Spleen (tissue), 11 donors: ENCODE results near the gene GABRG3. TPM values are rescaled to one million over a fixed set of nuclear protein-coding genes. Genes with fewer than 3 reads are reported as not detected.

Source experiments
- DNase-seq: peaks from one replicate; pipeline ENCODE4 v3.0.0-alpha.2; 2020
- H3K27ac ChIP-seq, 8 donors: fragments of 200-600 bp; sonication (generic) in 7 of 8; 1 replicate in 4 of 8; 2 replicates in 4 of 8; pipeline versions ENCODE4 v1.5.0 to v1.8.0; 2016 to 2021; ENCODE audit warnings: inconsistent platforms in 4 of 8, mild to moderate bottlenecking in 4 of 8, moderate library complexity in 1 of 8
- H3K27me3 ChIP-seq, 7 donors: fragments of 200-600 bp; sonication (generic) in 6 of 7; replicated peaks in 1 of 7; 1 replicate in 4 of 7; 2 replicates in 3 of 7; pipeline versions ENCODE4 v1.5.0 to v1.8.0; 2016 to 2021; ENCODE audit warnings: inconsistent platforms in 3 of 7, mild to moderate bottlenecking in 1 of 7
- H3K36me3 ChIP-seq, 6 donors: fragments of 200-600 bp; sonication (generic) in 5 of 6; 1 replicate in 4 of 6; 2 replicates in 2 of 6; pipeline versions ENCODE4 v1.5.0 to v1.8.0; 2016 to 2021; ENCODE audit warnings: inconsistent platforms in 2 of 6
- H3K4me1 ChIP-seq, 6 donors: fragments of 200-600 bp; sonication (generic) in 5 of 6; 1 replicate in 3 of 6; 2 replicates in 3 of 6; pipeline versions ENCODE4 v1.5.0 to v1.8.0; 2016 to 2021; ENCODE audit warnings: inconsistent platforms in 3 of 6
- H3K4me3 ChIP-seq, 8 donors: fragments of 200-600 bp; sonication (generic) in 7 of 8; 1 replicate in 4 of 8; 2 replicates in 4 of 8; pipeline versions ENCODE4 v1.5.0 to v1.8.0; 2016 to 2021; ENCODE audit warnings: inconsistent platforms in 4 of 8, mild to moderate bottlenecking in 4 of 8, moderate library complexity in 2 of 8
- H3K9me3 ChIP-seq, 8 donors: fragments of 200-600 bp; sonication (generic) in 7 of 8; 1 replicate in 4 of 8; 2 replicates in 4 of 8; pipeline versions ENCODE4 v1.5.0 to v1.8.0; 2016 to 2021; ENCODE audit warnings: inconsistent platforms in 4 of 8
- POLR2A ChIP-seq, 3 donors: fragments of 450-650 bp; IDR thresholded peaks; one replicate each; pipeline ENCODE4 v1.5.1; 2017; ENCODE audit warnings: antibody characterized with exemption in 3 of 3, mild to moderate bottlenecking in 1 of 3
- POLR2AphosphoS5 ChIP-seq, 3 donors: sonication (generic); formaldehyde crosslinking; IDR thresholded peaks; one replicate each; pipeline ENCODE4 v1.5.1; 2017; ENCODE audit warnings: antibody characterized with exemption in 3 of 3
- WGBS, 5 donors: extraction: QIAGEN DNeasy Blood & Tissue Kit in 3 of 5; methylation state at CpG; one replicate each; pipeline versions ENCODE4 v1.1.5 to v1.1.7; 2013 to 2018; 5-methylcytosine and 5-hydroxymethylcytosine counted together
- intact Hi-C: fragments of 100-400 bp; cut with DNase I; formaldehyde crosslinking; loops from one replicate; pipeline ENCODE4 v1.15.0; 2023; ENCODE audit warnings: low total_unique reads
- polyA plus RNA-seq, 3 donors: library from polyadenylated mRNA; stranded (reverse); fragments of 200-250 nt; gene quantifications; one replicate each; pipeline ENCODE4 v1.2.1, GENCODE V29; 2013
- total RNA-seq, 7 donors: library from RNA; depleted of rRNA in 3 of 7; stranded (reverse); fragments of >200 nt in 3 of 7; fragmentation: NEBNext Ultra II Directional in 4 of 7; extraction: Animal tissue kit (Norgen Biotek cat#: 25700) in 4 of 7; gene quantifications; one replicate each; pipeline versions ENCODE4 v1.1.0 to v1.2.1, GENCODE V29; 2016 to 2021
- TF ChIP-seq, protein P1 (sequence below), 11 experiments: fragments of 200-600 bp in 7 of 11; fragments of 450-650 bp in 4 of 11; sonication (generic) in 4 of 11; IDR thresholded peaks in 8 of 11; conservative IDR thresholded peaks in 3 of 11; 1 replicate in 7 of 11; 2 replicates in 4 of 11; pipeline versions ENCODE4 v1.4.0 to v1.8.0; 2016 to 2021; ENCODE audit warnings: antibody characterized with exemption in 11 of 11, inconsistent platforms in 4 of 11, mild to moderate bottlenecking in 1 of 11
- donor health status: healthy with polysubstance abuse.
- donor health status: DM: no; HTN: no; CAD: no; lungs with moderate emphysema.
- donor health status: DM: no; HTN: no; CAD: no.
- donor health status: Bipolar disorder and iron deficiency.
- donor health status: healthy.
- donor health status: DM: no; HTN: no; CAD: no.
- donor health status: DM: yes; HTN: yes; CAD: no.

The GABRG3 gene
- total and polyA plus RNA-seq, 10 donors, result 0.14 to 19.6 (median 1.6) TPM

DNA sequence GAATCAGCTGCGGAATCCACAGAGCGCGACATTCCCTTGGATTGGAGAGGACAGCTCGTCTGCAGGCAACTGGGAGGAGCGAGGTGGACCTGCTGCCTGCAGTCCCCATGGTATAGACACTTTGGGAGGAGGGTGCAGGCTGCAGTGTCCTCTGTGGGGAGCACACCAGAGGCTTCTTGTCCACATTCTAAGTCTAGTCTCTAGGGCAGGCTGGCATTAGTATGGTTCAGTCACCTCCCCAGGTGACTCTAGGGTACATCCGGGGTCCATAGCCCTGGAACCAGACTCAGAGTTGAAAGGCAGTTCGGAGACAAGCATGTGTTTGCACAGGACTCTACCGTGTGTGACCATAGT lies 118.2 kb downstream of the GABRG3 start:
- intact Hi-C loops, result no loop called here
- Histone ChIP-seq H3K4me3 (no peak overlapping the region), H3K27ac (no peak overlapping the region), H3K27me3 (no peaks in the 10 kb centered on the region), H3K4me1 (no peaks in the 10 kb centered on the region), H3K36me3 (no peaks in the 10 kb centered on the region), H3K9me3 (peaks cover 0 to 23% (median 16%) of the 10 kb centered on the region in 8 donors)
- no peak for DNase-seq
- TF ChIP-seq, protein P1, sequence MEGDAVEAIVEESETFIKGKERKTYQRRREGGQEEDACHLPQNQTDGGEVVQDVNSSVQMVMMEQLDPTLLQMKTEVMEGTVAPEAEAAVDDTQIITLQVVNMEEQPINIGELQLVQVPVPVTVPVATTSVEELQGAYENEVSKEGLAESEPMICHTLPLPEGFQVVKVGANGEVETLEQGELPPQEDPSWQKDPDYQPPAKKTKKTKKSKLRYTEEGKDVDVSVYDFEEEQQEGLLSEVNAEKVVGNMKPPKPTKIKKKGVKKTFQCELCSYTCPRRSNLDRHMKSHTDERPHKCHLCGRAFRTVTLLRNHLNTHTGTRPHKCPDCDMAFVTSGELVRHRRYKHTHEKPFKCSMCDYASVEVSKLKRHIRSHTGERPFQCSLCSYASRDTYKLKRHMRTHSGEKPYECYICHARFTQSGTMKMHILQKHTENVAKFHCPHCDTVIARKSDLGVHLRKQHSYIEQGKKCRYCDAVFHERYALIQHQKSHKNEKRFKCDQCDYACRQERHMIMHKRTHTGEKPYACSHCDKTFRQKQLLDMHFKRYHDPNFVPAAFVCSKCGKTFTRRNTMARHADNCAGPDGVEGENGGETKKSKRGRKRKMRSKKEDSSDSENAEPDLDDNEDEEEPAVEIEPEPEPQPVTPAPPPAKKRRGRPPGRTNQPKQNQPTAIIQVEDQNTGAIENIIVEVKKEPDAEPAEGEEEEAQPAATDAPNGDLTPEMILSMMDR (IDR thresholded peaks at IDR 0.05 in 8 of 11, conservative IDR thresholded peaks at IDR 0.05 in 3 of 11), result no peak
- TF ChIP-seq POLR2AphosphoS5 (IDR thresholded peaks at IDR 0.05) (no peak), POLR2A (IDR thresholded peaks at IDR 0.05) (no peak)
- WGBS, 5 donors, result 85 to 90% (median 87%) methylated on average over 7 to 8 of the region's 8 CpGs

- TF ChIP-seq, protein P1 (IDR thresholded peaks at IDR 0.05 in 8 of 11, conservative IDR thresholded peaks at IDR 0.05 in 3 of 11), result no peak
- no peak for TF ChIP-seq POLR2AphosphoS5 (IDR thresholded peaks at IDR 0.05)
- no peak for TF ChIP-seq POLR2A (IDR thresholded peaks at IDR 0.05)
- DNase-seq, result no peak
- H3K27me3 ChIP-seq, result no peaks in the 10 kb centered on the region
- no peaks in the 10 kb centered on the region for H3K36me3 ChIP-seq
- H3K4me3 ChIP-seq, result no peak overlapping the region
- intact Hi-C loops, result no loop called here
- no peaks in the 10 kb centered on the region for H3K4me1 ChIP-seq
- no peak overlapping the region for H3K27ac ChIP-seq
- H3K9me3 ChIP-seq, result peaks cover 0 to 23% (median 16%) of the 10 kb centered on the region in 8 donors
- 90 to 95% (median 92%) methylated on average over 5 of the region's 5 CpGs for WGBS, 5 donors
These were observed 118.7 kb downstream of the GABRG3 start for GRCh38 chr15:27089676-27090075.

DNA sequence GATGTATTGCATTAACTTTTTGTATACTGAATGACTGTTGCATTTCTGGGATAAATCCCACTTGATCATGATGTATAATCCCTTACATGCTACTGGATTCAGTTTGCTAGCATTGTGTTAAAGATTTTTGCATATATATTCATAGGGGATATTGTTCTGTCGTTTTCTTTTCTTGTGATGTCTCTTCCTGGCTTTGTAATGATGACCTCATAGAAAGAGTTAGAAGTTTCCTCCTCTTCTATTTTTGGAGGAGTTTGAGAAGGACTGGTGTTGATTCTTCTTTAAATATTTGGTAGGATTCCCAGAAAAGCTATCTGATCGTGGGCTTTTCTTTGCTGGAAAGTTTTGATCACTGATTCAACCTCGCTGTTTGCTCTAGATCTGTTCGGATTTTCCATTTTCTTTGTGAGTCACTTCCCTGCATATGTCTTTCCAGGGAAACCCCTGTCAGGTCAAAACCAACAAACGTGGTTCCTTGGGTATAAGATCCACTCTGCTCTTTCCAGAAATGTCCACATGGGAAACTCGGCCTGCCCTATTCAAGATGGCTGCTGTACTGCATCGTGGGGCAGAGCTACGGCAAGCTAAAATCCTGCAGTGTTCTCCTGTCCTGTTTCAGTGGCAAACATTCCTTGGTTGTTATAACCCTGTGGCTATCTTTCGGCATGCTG lies 120.4 kb downstream of the GABRG3 start:
- WGBS, 5 donors, result 70 to 74% (median 71%) methylated on average over 9 of the region's 9 CpGs
- intact Hi-C loops, result no loop called here
- no peak for DNase-seq
- peaks cover 0 to 24% (median 16%) of the 10 kb centered on the region in 8 donors for H3K9me3 ChIP-seq
- no peaks in the 10 kb centered on the region for H3K27me3 ChIP-seq
- no peak overlapping the region for H3K27ac ChIP-seq
- no peaks in the 10 kb centered on the region for H3K36me3 ChIP-seq
- H3K4me3 ChIP-seq, result no peak overlapping the region
- no peaks in the 10 kb centered on the region for H3K4me1 ChIP-seq
- TF ChIP-seq POLR2A (IDR thresholded peaks at IDR 0.05) (no peak), POLR2AphosphoS5 (IDR thresholded peaks at IDR 0.05) (no peak)
- TF ChIP-seq, protein P1 (IDR thresholded peaks at IDR 0.05 in 8 of 11, conservative IDR thresholded peaks at IDR 0.05 in 3 of 11), result no peak

- no peak overlapping the region for H3K4me3 ChIP-seq
- TF ChIP-seq, protein P1 (IDR thresholded peaks at IDR 0.05 in 8 of 11, conservative IDR thresholded peaks at IDR 0.05 in 3 of 11), result no peak
- TF ChIP-seq POLR2A (IDR thresholded peaks at IDR 0.05) (no peak), POLR2AphosphoS5 (IDR thresholded peaks at IDR 0.05) (no peak)
- intact Hi-C loops, result no loop called here
- no peaks in the 10 kb centered on the region for H3K27me3 ChIP-seq
- H3K4me1 ChIP-seq, result no peaks in the 10 kb centered on the region
- H3K9me3 ChIP-seq, result peaks cover 0 to 28% (median 16%) of the 10 kb centered on the region in 8 donors
- no peak for DNase-seq
- H3K36me3 ChIP-seq, result no peaks in the 10 kb centered on the region
- no peak overlapping the region for H3K27ac ChIP-seq
- 70 to 87% (median 82%) methylated on average over 10 of the region's 10 CpGs for WGBS, 5 donors
These were observed 121.4 kb downstream of the GABRG3 start for GRCh38 chr15:27092390-27092789.
